ENCODE results near the gene DBH.
A peak's percentile ranks its signal among the peaks of the same experiment; 100 is the strongest.

The DBH gene

DNA sequence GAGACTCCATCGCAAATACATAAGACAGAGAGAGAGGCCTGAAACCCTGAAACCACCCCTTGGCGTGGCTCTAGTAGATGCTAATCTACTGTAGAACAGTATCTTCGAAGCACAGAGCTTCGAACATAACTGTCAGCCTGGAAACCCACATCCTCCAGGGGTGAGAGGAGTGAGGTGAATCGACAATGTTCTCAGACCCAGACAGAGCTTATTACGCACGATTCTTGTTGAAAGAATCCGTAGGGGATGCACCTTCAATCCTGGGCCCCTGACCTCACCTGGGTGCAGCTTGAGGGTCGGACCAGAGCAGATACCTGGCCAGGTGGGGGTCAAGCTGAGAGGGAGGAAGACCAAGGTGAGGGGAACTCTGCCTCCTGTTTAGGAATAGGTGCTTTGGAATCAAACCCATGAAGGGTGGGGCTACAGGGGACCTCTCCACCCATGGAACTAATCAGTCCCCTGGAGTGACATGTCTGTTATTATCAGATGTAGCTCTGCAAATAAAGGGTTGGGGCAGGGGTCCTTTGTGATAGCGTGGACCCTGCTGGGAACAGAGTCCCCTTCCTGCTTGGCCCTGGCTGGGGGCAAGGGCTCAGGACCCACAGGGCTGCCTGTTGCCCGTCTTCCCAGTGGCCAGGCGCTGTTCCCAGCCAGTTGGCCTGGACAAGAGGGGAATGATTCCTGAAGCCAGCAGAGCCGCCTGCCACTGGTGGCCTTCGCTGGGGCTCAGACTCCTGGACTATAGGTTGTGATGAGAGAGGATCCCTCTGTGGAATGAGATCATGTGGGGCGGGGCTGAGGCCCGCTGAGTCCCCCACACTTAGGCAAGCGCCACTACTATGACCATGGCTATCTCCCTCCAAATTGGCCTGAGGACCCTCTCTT lies 41.2 kb downstream of the DBH start:
- Histone ChIP-seq H3K27ac (peak overlapping the region in 11 of 21 experiments; percentile 11 to 90 (median 56)), H3K4me3 (no peak overlapping the region)

GRCh38 chr9:133679056-133679455 lies 42.9 kb downstream of the DBH start:
- Histone ChIP-seq H3K4me3 (no peak overlapping the region), H3K27ac (peak overlapping the region in 2 of 21 experiments; percentile 23 to 90)

GRCh38 chr9:133679466-133680061 lies 43.4 kb downstream of the DBH start:
- H3K27ac ChIP-seq, result no peak overlapping the region

GRCh38 chr9:133680250-133680975 lies 44.2 kb downstream of the DBH start:
- peak overlapping the region in 1 of 21 experiments; percentile 13 for H3K27ac ChIP-seq

More at GRCh38 chr9:133679466-133680061, 43.4 kb downstream of the DBH start:
- H3K4me3 ChIP-seq, result no peak overlapping the region

GRCh38 chr9:133680976-133681657 lies 45.0 kb downstream of the DBH start:
- Histone ChIP-seq H3K4me3 (no peak overlapping the region), H3K27ac (peak overlapping the region in 2 of 21 experiments; percentile 13 to 90)

More at GRCh38 chr9:133680250-133680975, 44.2 kb downstream of the DBH start:
- H3K4me3 ChIP-seq, result no peak overlapping the region

- H3K4me3 ChIP-seq, result no peak overlapping the region
- peak overlapping the region in 4 of 21 experiments; percentile 25 to 93 (median 86) for H3K27ac ChIP-seq
Observed at GRCh38 chr9:133681658-133682306, 45.6 kb downstream of the DBH start.

GRCh38 chr9:133682818-133683585 lies 46.8 kb downstream of the DBH start:
- H3K27ac ChIP-seq, result peak overlapping the region in 18 of 21 experiments; percentile 15 to 93 (median 72)
- no peak overlapping the region for H3K4me3 ChIP-seq

DNA sequence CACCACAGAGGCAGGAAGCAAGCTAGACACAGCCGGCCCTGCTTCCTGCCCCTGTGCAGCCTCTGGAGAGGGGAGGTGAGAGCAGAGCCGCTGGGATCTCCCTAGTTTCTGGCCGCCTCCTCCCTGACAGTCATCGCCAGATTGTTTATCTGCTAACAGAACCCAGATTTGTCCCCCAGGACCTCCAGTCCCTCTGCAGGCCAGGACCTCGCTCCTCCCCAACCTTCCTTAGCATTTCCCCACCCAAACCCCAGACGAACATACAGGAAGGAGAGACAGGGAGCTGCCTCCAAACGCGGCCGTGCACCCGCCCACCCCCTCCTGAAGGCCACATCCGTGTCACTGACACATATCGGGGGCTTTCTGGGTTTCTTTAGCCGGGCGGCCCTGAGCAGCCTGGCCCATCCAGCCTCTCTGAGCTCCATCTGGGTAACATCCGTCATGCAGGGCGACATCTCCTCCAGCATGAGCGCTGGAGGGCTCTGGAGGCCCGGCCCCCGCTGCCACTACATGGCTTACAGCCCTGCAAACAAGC lies 47.5 kb downstream of the DBH start:
- Histone ChIP-seq H3K27ac (peak overlapping the region in 18 of 21 experiments; percentile 15 to 93 (median 72)), H3K4me3 (no peak overlapping the region)

DNA sequence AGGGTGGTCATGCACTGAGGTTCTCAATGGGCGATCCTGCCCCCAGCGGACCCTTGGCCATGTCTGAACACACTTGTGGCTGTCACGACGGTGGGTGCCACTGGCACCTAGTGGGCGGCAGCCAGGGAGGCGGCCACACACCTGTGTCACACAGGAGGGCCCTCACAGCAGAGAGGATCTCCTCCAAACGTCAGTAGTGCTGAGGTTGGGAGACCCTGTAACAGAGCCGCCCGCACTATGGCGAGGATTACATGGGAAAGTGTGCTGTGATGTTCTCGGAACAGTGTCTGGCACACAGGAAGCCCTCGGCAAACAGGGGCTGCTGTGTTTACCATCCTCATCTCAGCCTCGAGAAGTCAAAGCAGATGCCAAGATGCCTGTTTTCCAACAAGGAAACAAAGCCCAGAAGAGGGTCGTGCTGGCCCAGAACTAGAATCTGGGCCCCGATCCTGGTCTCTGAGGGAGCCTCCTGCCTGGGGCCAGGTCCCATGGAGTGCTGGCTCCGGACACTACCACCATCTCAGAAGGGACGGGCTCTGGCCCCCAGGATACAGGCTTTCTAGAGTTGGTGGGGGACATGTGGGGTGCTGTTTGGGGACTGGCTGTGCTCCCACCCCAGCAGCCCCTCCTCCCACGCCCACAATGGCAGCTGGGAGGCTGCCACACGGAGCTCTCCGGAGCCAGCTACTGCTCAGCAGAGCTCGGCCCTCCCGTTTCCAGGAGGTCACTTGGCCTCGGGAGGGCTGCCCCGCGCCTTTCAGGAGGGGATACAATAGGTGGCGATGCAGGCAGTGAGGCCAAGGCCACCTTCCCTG lies 48.2 kb downstream of the DBH start:
- Histone ChIP-seq H3K4me3 (no peak overlapping the region), H3K27ac (peak overlapping the region in 18 of 21 experiments; percentile 15 to 93 (median 72))

DNA sequence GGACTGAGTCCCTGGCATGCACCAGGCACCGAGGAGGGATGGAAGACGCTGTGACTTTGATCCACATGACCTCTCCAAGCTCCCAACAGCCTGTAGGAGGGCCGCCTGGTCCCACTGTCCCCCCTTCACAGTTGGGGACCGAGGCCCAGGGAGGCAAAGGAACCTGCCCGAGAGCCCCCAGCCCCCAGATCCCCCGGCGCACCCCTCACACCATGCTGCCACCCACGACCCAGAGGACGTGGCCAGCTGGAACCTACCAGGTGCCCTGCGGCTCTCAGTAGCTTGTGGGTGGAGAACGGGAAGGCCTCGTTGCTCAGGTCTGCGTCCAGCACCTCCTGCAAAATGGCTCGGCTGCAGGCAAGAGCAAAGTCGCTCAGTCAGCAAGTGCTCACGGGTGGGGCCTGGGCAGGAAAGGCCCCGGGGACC lies 48.8 kb downstream of the DBH start:
- Histone ChIP-seq H3K4me3 (no peak overlapping the region), H3K27ac (peak overlapping the region in 10 of 21 experiments; percentile 58 to 93 (median 78))

DNA sequence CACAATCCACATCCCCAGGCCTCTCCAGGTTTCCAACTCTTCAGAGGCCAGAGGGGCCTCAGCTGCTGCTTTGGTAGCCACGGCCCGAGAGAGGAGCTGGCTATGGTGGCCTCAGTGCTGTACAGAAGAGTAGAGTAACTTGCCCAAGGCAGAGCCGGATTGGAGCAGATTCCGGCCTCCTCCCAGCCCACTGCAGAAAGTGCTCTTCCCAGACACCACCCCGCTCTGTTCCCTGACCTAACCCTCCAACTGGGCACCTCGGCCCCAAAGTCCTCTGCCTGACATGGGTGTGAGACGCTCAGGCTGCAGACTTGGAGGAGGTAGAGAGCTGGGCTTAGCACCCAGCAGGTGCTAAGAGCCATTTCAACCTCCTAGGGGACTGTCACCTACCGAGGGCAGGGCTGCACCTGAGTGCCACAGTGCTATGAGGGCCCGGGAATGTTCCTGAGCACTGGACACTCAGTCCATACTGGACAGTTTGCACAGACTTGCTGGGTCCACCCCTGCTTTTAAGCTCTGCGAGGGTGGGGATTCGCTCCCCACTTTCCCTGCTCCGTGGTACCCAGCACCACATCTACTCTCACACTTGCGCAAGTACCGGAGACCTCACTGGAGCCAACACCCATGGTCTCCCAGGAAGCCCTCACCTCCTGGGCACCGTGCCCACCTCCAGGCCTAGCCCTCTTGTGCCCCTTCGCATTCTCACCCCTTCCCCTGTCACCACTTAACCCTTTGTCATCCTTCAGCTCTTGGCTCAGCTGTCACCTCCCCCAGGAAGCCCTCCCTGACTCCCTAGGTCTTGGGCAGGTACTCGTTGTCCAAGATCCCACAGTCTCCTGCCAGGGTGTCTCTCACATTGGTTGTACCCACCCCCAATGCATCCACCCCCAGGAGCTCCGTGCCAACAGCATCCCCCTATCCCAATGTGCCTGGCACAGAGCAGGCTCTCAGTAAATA lies 49.8 kb downstream of the DBH start:
- Histone ChIP-seq H3K4me3 (no peak overlapping the region), H3K27ac (peak overlapping the region in 2 of 21 experiments; percentile 42 to 93)

DNA sequence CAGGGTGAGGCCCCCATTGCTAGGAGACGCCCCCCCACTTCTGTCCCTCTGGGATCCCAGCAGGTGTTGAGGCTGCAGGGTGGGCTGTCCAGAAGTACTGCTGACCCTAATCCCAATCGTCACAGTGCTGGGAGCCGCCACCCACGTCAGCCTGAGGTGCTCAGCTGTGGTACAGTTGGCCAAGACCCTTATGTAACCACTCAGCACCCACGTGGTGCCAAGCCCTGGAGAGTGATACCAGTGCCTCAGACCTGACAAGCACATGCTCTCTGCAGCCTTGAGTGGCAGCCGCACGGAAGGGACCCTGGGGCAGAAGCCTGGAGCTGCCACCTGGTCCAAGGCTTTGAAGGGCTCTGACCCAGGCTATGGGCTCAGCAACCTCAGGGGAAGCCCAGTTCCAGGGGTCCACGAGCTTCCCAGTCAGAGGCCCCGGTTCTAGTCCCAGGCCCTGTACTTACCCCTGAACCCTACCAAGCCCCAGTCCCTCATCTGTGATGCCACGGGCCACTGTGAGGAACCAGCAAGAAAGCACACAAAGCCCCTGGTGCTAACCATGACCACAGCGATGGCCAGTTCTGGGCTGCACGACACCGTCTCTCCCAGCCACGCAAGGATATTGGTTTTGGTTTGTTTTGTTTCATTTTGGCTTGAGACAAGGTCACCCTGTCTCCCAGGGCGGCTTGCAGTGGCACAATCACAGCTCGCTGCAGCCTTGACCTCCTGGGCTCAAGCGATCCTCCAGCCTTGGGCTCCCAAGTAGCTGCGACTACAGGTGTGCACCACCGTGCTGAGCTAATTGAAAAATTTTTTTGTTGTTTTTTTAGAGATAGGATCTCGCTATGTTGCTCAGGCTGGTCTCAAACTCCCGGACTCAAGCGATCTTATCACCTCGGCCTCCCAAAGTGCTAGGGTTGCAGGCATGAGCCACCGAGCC lies 50.7 kb downstream of the DBH start:
- H3K4me3 ChIP-seq, result no peak overlapping the region
- no peak overlapping the region for H3K27ac ChIP-seq

DNA sequence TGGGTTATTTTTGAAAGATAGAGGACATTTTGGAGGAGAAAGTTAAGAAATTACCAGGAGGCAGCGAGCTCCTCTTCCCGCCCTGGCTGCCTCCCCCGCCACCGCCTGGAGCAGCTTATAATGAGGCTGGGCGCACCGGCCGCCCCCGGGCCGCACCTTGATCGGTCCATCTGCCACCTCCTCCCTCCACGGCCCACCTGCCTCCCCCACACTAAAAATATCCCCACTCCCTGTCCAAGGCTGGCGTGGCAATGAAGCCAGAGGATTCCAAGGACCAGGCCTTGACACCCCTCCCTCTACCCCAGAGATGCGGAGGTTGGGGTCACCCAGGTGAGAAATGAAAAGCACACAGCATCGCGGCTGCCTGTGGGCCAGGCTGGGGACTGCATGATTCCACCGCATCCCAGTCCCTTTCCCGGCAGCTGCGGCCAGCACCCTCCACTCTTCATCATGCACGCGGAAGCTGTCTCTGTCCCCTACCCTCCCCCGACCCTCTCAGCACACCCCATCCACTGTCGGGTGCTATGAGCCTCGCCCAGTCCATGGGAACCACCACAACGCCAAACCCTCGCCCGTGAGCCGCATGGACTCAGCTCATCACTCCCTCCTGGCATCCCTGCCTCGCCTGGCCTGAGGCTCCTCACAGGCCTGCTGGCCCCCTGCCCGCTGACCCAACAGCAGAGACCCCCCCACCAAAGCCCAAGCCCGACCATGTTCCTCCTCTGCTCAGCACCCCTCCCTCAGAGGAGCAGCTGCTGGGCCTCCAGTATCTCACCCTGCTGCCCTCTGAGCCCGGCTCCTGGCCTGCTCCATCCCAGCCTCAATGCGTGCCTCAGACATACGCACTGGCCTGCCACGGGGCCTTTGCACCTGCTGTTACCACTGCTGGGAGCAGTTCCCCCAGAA lies 51.9 kb downstream of the DBH start:
- Histone ChIP-seq H3K4me3 (no peak overlapping the region), H3K27ac (no peak overlapping the region)

DNA sequence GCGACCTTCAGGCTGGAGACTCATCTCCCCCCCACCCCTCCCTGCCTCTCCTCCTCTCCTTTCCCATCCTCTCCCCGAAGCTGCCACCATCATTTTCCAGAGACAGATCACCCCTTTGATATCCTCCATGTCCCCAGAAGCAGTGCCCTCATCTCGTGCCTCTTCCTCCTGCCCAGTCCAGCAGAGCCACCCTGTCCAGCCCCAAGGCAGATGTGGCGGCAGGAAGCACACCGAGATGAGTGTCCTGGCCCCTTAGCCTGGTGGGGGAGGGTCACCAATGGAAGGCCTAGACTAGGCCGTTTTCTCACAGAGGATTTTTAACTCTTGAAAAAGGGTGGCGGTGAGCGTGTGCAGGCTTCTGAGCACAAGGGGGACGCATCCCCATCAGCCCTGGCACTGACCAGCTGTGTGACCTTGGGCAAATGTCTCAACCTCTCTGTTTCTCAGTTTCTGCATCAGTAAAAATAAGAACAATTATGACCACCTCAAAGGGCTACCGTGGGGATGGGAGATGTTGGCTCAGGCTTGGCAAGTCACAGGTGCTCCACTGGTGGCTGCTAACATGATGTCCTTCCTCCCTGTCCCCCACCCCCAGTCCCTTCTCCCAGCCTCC lies 53.1 kb downstream of the DBH start:
- H3K4me3 ChIP-seq, result no peak overlapping the region

More for the DNA sequence above, 53.1 kb downstream of the DBH start:
- no peak overlapping the region for H3K27ac ChIP-seq

All from skin epidermis (tissue), 12 donors.